ENCODE results near the gene SAP25. TPM values are rescaled to one million over a fixed set of nuclear protein-coding genes. Genes with fewer than 3 reads are reported as not detected.

Gene SAP25
- total RNA-seq, 2 donors from 2014 or later = 5.8 to 6.3 TPM

GRCh38 chr7:100600730-100601038, 27.0 kb upstream of the SAP25 start:
- DNase-seq = no peak
- H3K9ac ChIP-seq (ENCODE audit: extremely low read depth, low read length, poor library complexity, severe bottlenecking) = no peak overlapping the region
- H3K4me1 Mint-ChIP-seq = peaks cover 19% of the 10 kb centered on the region
- no peak overlapping the region for H3K4me3 Mint-ChIP-seq
- no peak overlapping the region for H3K4me3 ChIP-seq (ENCODE audit: low read length)
- H3K36me3 Mint-ChIP-seq (ENCODE audit: low read depth) = no peaks in the 10 kb centered on the region
- no peaks in the 10 kb centered on the region for H3K9me3 Mint-ChIP-seq
- H3K27me3 Mint-ChIP-seq (ENCODE audit: insufficient read depth) = peaks cover 19% of the 10 kb centered on the region
- WGBS, 2 experiments (ENCODE audit: insufficient coverage in 1 of 2, insufficient read length in 1 of 2) = 69 to 87% methylated on average over 7 to 9 of the region's 9 CpGs
- H3K36me3 ChIP-seq (ENCODE audit: control insufficient read depth, insufficient read depth, low read length) = no peaks in the 10 kb centered on the region
- H3K27me3 ChIP-seq (ENCODE audit: control insufficient read depth, insufficient read depth, low read length, poor library complexity, severe bottlenecking) = peaks cover 10% of the 10 kb centered on the region
- no peak overlapping the region for H3K27ac Mint-ChIP-seq
- no peaks in the 10 kb centered on the region for H3K9me3 ChIP-seq (ENCODE audit: control insufficient read depth, low read length)
- TF ChIP-seq, protein P1, sequence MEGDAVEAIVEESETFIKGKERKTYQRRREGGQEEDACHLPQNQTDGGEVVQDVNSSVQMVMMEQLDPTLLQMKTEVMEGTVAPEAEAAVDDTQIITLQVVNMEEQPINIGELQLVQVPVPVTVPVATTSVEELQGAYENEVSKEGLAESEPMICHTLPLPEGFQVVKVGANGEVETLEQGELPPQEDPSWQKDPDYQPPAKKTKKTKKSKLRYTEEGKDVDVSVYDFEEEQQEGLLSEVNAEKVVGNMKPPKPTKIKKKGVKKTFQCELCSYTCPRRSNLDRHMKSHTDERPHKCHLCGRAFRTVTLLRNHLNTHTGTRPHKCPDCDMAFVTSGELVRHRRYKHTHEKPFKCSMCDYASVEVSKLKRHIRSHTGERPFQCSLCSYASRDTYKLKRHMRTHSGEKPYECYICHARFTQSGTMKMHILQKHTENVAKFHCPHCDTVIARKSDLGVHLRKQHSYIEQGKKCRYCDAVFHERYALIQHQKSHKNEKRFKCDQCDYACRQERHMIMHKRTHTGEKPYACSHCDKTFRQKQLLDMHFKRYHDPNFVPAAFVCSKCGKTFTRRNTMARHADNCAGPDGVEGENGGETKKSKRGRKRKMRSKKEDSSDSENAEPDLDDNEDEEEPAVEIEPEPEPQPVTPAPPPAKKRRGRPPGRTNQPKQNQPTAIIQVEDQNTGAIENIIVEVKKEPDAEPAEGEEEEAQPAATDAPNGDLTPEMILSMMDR (conservative IDR thresholded peaks at IDR 0.05) = no peak
- peaks cover 5% of the 10 kb centered on the region for H3K4me1 ChIP-seq (ENCODE audit: control insufficient read depth, insufficient read depth, low read length)
- H3K27ac ChIP-seq (ENCODE audit: low read depth, low read length) = no peak overlapping the region

DNA sequence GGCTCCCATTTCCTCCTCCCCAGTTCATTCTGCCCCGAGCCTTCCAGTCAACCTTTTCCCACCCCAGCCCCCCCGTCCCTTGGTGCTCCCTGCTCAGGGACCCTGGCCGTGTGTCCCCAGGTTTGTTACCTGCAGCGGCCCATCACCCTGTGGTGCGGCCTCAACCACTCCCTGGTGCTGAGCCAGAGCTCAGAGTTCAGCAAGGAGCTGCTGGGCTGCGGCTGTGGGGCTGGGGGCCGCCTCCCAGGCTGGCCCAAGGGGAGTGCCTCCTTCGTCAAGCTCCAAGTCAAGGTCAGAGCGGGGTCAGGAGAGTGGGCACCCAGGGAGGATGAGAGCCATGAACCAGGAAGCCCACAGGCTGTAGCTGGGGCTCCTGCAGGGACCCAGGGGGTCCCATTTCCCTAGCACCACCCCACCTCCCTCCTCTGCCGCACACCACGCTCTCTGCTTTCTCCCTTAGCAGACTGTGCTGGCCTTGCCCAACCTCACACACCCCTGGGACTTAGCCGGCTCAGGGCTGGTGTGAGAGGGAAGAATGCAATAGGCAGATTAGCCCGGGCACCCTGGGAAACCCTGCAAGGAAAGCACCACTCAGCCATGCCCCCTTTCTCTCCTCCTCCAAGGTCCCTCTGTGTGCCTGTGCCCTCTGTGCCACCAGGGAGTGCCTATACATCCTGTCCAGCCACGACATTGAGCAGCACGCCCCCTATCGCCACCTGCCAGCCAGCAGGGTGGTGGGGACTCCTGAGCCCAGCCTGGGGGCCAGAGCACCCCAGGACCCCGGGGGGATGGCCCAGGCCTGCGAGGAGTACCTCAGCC, 26.4 kb upstream of the SAP25 start:
- no peak overlapping the region for H3K9ac ChIP-seq (ENCODE audit: extremely low read depth, low read length, poor library complexity, severe bottlenecking)

GRCh38 chr7:100598425-100598824, 24.7 kb upstream of the SAP25 start:
- Histone ChIP-seq H3K36me3 (ENCODE audit: control insufficient read depth, insufficient read depth, low read length) (no peaks in the 10 kb centered on the region), H3K4me3 (ENCODE audit: low read length) (no peak overlapping the region), H3K27me3 (ENCODE audit: control insufficient read depth, insufficient read depth, low read length, poor library complexity, severe bottlenecking) (no peaks in the 10 kb centered on the region), H3K9me3 (ENCODE audit: control insufficient read depth, low read length) (no peaks in the 10 kb centered on the region), H3K4me1 (ENCODE audit: control insufficient read depth, insufficient read depth, low read length) (no peaks in the 10 kb centered on the region), H3K27ac (ENCODE audit: low read depth, low read length) (no peak overlapping the region), H3K9ac (ENCODE audit: extremely low read depth, low read length, poor library complexity, severe bottlenecking) (no peak overlapping the region)
- Mint-ChIP-seq H3K27ac (no peak overlapping the region), H3K27me3 (ENCODE audit: insufficient read depth) (peaks cover 13% of the 10 kb centered on the region), H3K4me3 (no peak overlapping the region), H3K9me3 (no peaks in the 10 kb centered on the region), H3K4me1 (peaks cover 10% of the 10 kb centered on the region), H3K36me3 (ENCODE audit: low read depth) (no peaks in the 10 kb centered on the region)
- TF ChIP-seq, protein P1 (conservative IDR thresholded peaks at IDR 0.05) = no peak
- 95% methylated on average over 4 of the region's 4 CpGs for WGBS, 2 experiments (ENCODE audit: insufficient coverage in 1 of 2, insufficient read length in 1 of 2)
- DNase-seq = no peak

More for the DNA sequence above, 26.4 kb upstream of the SAP25 start:
- no peak overlapping the region for H3K4me3 Mint-ChIP-seq
- Histone ChIP-seq H3K4me3 (ENCODE audit: low read length) (no peak overlapping the region), H3K4me1 (ENCODE audit: control insufficient read depth, insufficient read depth, low read length) (peaks cover under 1% of the 10 kb centered on the region), H3K27me3 (ENCODE audit: control insufficient read depth, insufficient read depth, low read length, poor library complexity, severe bottlenecking) (peaks cover 4% of the 10 kb centered on the region), H3K36me3 (ENCODE audit: control insufficient read depth, insufficient read depth, low read length) (no peaks in the 10 kb centered on the region), H3K27ac (ENCODE audit: low read depth, low read length) (no peak overlapping the region), H3K9me3 (ENCODE audit: control insufficient read depth, low read length) (no peaks in the 10 kb centered on the region)
- peaks cover 14% of the 10 kb centered on the region for H3K27me3 Mint-ChIP-seq (ENCODE audit: insufficient read depth)
- WGBS, 2 experiments (ENCODE audit: insufficient coverage in 1 of 2, insufficient read length in 1 of 2) = 82 to 95% methylated on average over 8 to 18 of the region's 18 CpGs
- TF ChIP-seq, protein P1 (conservative IDR thresholded peaks at IDR 0.05) = peak; percentile 50
- no peaks in the 10 kb centered on the region for H3K36me3 Mint-ChIP-seq (ENCODE audit: low read depth)
- H3K9me3 Mint-ChIP-seq = no peaks in the 10 kb centered on the region
- H3K27ac Mint-ChIP-seq = no peak overlapping the region
- DNase-seq = no peak
- H3K4me1 Mint-ChIP-seq = peaks cover 16% of the 10 kb centered on the region

All from endodermal cell (in vitro differentiated cells).